Prostate gland (tissue), 2 donors: ENCODE data around the gene DAPK1. TPM values are rescaled to one million over a fixed set of nuclear protein-coding genes. Genes with fewer than 3 reads are reported as not detected.

Experiments used
- DNase-seq: peaks from one replicate; pipeline ENCODE4 v3.0.0-alpha.2; 2019; ENCODE audit warnings: low spot score
- H3K27ac ChIP-seq, 2 donors: fragments of 200-600 bp; sonication (generic); 2 replicates each; pipeline ENCODE4 v1.5.1; 2017 to 2019
- H3K27me3 ChIP-seq: fragments of 200-600 bp; sonication (generic); replicated peaks from 2 replicates; pipeline ENCODE4 v1.5.1; 2019; ENCODE audit not compliant: insufficient read depth
- H3K36me3 ChIP-seq, 2 donors: fragments of 200-600 bp; sonication (generic); 1 replicate in 1 of 2; 2 replicates in 1 of 2; pipeline versions ENCODE4 v1.5.1 to v1.8.1; 2017 to 2019
- H3K4me1 ChIP-seq: fragments of 200-600 bp; sonication (generic); replicated peaks from 2 replicates; pipeline ENCODE4 v1.5.1; 2019
- H3K4me3 ChIP-seq, 2 donors: fragments of 200-600 bp; sonication (generic); 2 replicates each; pipeline ENCODE4 v1.5.1; 2017 to 2019
- H3K9me3 ChIP-seq: fragments of 200-600 bp; sonication (generic); 2 replicates; pipeline ENCODE4 v1.5.1; 2017
- POLR2A ChIP-seq: fragments of 450-650 bp; IDR thresholded peaks from one replicate; pipeline ENCODE4 v1.6.1; 2016; ENCODE audit warnings: antibody characterized with exemption, mild to moderate bottlenecking
- POLR2AphosphoS5 ChIP-seq: sonication (generic); formaldehyde crosslinking; IDR thresholded peaks from one replicate; pipeline ENCODE4 v1.6.1; 2017; ENCODE audit warnings: antibody characterized with exemption
- WGBS: methylation state at CpG from one replicate; pipeline ENCODE4 v1.1.5; 2018; 5-methylcytosine and 5-hydroxymethylcytosine counted together
- intact Hi-C: fragments of 100-400 bp; cut with DNase I; formaldehyde crosslinking; loops from one replicate; pipeline ENCODE4 v1.14.2; 2022
- total RNA-seq, 2 donors: library from RNA; depleted of rRNA; stranded (reverse); fragments of >200 nt; gene quantifications; one replicate each; pipeline ENCODE4 v1.1.0, GENCODE V29; 2016
- TF ChIP-seq, protein P1 (sequence below), 4 experiments: fragments of 200-600 bp in 2 of 4; fragments of 450-650 bp in 2 of 4; sonication (generic) in 2 of 4; IDR thresholded peaks; 1 replicate in 3 of 4; 2 replicates in 1 of 4; pipeline ENCODE4 v1.5.1; 2016 to 2019; ENCODE audit warnings: antibody characterized with exemption in 4 of 4, mild to moderate bottlenecking in 2 of 4, moderate library complexity in 2 of 4

DAPK1 gene
- total RNA-seq, 2 donors from 2014 or later, result 13.9 to 39.1 TPM

DNA sequence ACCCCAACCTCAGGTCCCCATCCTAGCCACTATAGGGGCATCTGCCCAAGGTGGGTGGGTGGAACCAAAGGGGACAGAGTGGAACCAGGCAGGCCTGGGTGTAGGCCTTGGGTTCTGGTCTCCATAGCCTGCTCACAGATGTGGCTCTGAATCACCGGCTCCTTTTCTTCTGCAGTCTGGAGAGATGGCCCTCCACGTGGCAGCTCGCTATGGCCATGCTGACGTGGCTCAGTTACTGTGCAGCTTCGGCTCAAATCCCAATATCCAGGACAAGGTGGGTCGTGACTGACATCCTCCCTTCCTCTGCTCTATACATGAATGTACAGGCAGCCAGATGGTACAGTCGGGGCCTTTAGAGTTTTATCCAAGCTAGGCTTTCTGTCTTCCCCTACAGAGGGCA, 150.9 kb downstream of the DAPK1 start:
- intact Hi-C loops, result no loop called here
- TF ChIP-seq POLR2AphosphoS5 (no peak), POLR2A (no peak)
- TF ChIP-seq, protein P1, sequence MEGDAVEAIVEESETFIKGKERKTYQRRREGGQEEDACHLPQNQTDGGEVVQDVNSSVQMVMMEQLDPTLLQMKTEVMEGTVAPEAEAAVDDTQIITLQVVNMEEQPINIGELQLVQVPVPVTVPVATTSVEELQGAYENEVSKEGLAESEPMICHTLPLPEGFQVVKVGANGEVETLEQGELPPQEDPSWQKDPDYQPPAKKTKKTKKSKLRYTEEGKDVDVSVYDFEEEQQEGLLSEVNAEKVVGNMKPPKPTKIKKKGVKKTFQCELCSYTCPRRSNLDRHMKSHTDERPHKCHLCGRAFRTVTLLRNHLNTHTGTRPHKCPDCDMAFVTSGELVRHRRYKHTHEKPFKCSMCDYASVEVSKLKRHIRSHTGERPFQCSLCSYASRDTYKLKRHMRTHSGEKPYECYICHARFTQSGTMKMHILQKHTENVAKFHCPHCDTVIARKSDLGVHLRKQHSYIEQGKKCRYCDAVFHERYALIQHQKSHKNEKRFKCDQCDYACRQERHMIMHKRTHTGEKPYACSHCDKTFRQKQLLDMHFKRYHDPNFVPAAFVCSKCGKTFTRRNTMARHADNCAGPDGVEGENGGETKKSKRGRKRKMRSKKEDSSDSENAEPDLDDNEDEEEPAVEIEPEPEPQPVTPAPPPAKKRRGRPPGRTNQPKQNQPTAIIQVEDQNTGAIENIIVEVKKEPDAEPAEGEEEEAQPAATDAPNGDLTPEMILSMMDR (IDR thresholded peaks at IDR 0.05), result no peak
- no peaks in the 10 kb centered on the region for H3K4me1 ChIP-seq
- DNase-seq, result no peak
- no peak overlapping the region for H3K27ac ChIP-seq
- H3K27me3 ChIP-seq, result no peaks in the 10 kb centered on the region
- no peaks in the 10 kb centered on the region for H3K36me3 ChIP-seq
- no peak overlapping the region for H3K4me3 ChIP-seq
- 97% methylated on average over 7 of the region's 7 CpGs for WGBS
- H3K9me3 ChIP-seq, result no peaks in the 10 kb centered on the region

DNA sequence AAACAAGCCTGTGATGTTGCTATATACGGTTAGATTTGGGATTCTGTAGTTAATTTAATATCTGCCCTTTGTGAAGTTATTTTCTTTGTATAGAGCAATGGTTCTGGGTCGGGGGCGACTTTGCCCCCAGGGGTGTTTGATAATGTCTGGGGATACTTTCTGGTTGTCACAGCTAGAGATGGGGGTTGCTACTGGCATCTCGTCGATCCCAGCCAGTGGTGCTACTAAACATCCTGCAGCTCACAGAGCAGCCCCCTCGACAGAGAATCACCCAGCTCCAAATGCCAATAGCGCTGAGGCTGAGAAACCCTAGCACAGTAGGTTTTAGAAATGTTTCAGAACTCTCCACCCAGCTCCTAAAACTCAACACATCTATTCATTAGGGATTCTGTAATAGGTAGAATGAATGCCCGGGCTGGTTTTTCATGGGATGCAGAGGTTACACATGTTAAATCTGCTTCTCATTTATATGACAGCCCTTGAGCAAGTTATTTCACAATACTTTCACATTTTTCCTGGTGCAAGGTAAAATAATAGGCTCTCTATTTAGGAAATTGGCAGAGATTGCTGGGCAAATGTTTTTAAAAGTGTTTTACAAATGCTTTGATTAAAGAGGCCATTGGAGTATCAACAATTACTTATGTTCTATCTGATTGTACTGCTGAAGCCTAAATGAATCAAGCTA, 153.1 kb downstream of the DAPK1 start:
- intact Hi-C loops, result no loop called here
- Histone ChIP-seq H3K27ac (no peak overlapping the region), H3K4me1 (no peaks in the 10 kb centered on the region), H3K36me3 (no peaks in the 10 kb centered on the region), H3K4me3 (no peak overlapping the region), H3K27me3 (no peaks in the 10 kb centered on the region), H3K9me3 (no peaks in the 10 kb centered on the region)
- 56% methylated on average over 8 of the region's 8 CpGs for WGBS
- TF ChIP-seq, protein P1 (IDR thresholded peaks at IDR 0.05), result no peak
- TF ChIP-seq POLR2AphosphoS5, result peak; percentile 27
- TF ChIP-seq POLR2A, result no peak
- peak; percentile 19 for DNase-seq

DNA sequence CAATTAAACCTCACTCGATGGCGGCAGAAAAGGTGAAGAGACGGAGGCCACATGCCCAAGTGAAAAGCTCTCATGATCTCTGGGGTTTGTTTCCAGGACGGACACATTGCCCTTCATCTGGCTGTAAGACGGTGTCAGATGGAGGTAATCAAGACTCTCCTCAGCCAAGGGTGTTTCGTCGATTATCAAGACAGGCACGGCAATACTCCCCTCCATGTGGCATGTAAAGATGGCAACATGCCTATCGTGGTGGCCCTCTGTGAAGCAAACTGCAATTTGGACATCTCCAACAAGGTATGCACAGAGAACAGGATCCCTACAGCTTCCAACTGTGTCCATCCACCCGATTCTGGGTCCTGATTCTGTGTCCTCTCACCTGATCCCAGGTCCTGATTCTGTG, 153.8 kb downstream of the DAPK1 start:
- intact Hi-C loops, result no loop called here

DNA sequence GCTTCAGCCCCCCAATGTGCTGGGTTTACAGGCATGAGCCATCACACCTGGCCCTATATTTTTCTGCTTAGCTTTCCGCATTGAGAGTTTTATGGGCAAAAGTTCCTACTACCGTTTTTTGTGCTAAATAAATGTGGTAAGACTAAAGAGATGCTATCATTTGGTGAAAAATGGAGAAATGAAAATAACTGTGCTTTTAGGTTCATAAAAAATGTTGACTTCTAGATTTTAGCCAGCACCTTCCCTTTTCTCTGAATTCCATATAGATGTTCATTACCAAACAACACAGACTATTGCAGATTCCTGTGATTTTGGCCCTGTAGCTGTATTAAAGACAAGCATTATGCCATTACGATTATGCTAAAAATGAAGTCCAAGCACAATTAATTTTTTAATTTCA, 156.3 kb downstream of the DAPK1 start:
- Histone ChIP-seq H3K4me1 (no peaks in the 10 kb centered on the region), H3K4me3 (no peak overlapping the region), H3K27me3 (no peaks in the 10 kb centered on the region), H3K9me3 (no peaks in the 10 kb centered on the region), H3K27ac (no peak overlapping the region), H3K36me3 (no peaks in the 10 kb centered on the region)
- intact Hi-C loops, result loop anchor here (2.0 kb wide), 1 partner anchor 155 kb away; no protein-coding TSS in a partner anchor
- 81% methylated on average over 3 of the region's 3 CpGs for WGBS
- no peak for DNase-seq
- TF ChIP-seq POLR2A (no peak), POLR2AphosphoS5 (no peak)
- TF ChIP-seq, protein P1 (IDR thresholded peaks at IDR 0.05), result no peak

More for the DNA sequence above, 153.8 kb downstream of the DAPK1 start:
- 75% methylated on average over 10 of the region's 10 CpGs for WGBS
- no peaks in the 10 kb centered on the region for H3K27me3 ChIP-seq
- no peaks in the 10 kb centered on the region for H3K9me3 ChIP-seq
- no peak overlapping the region for H3K27ac ChIP-seq
- H3K36me3 ChIP-seq, result no peaks in the 10 kb centered on the region
- TF ChIP-seq, protein P1 (IDR thresholded peaks at IDR 0.05), result no peak
- no peak for TF ChIP-seq POLR2AphosphoS5
- no peak for TF ChIP-seq POLR2A
- H3K4me1 ChIP-seq, result no peaks in the 10 kb centered on the region
- H3K4me3 ChIP-seq, result no peak overlapping the region
- no peak for DNase-seq

DNA sequence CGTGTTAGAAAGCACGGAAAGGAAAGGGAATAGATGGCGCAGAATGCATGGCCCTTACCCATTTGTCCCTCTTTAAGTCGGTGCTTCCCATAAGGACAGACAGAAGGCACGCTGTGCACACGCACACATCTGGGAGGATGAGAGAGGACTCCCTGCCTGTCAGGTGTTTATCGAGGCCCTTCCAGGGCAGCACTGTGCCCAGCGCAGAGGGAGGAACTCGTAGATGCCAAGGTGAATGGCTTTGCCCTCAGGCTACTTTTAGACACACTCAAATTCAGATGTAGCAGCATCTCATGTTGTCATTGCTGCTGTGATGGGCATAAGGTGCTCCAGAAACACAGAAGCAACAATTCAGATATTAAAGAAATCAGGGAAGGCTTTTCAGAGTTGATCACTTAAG, 158.1 kb downstream of the DAPK1 start:
- no peak for DNase-seq
- TF ChIP-seq POLR2AphosphoS5 (no peak), POLR2A (no peak)
- TF ChIP-seq, protein P1 (IDR thresholded peaks at IDR 0.05), result no peak
- no peaks in the 10 kb centered on the region for H3K9me3 ChIP-seq
- intact Hi-C loops, result loop anchor here (2.0 kb wide), 1 partner anchor 157 kb away; no protein-coding TSS in a partner anchor
- 95% methylated on average over 9 of the region's 9 CpGs for whole genome bisulfite sequencing
- no peaks in the 10 kb centered on the region for H3K27me3 ChIP-seq
- H3K4me3 ChIP-seq, result no peak overlapping the region
- no peak overlapping the region for H3K27ac ChIP-seq
- no peaks in the 10 kb centered on the region for H3K36me3 ChIP-seq
- H3K4me1 ChIP-seq, result no peaks in the 10 kb centered on the region
